ENCODE measurements around the gene BTBD9.

DNA sequence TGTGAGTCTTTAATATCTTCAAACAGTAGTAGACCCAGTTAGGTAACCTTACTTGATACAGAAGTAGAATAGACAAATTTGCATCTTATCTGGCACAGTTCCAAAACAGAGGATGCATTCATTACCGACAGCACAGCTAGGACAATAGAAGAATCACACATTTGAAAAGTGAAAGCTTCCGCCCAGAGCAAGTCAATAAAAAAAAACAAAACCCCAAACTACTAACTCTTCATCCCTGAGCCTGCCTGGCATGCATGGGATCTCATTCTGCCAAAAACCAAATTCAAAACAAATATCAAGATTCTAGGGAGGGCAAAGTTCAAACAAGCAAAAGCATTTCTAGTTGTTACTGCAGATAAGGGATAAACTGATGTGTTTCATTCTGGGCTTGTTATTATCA lies 235.4 kb downstream of the BTBD9 start:
- TF ChIP-seq, protein P1, sequence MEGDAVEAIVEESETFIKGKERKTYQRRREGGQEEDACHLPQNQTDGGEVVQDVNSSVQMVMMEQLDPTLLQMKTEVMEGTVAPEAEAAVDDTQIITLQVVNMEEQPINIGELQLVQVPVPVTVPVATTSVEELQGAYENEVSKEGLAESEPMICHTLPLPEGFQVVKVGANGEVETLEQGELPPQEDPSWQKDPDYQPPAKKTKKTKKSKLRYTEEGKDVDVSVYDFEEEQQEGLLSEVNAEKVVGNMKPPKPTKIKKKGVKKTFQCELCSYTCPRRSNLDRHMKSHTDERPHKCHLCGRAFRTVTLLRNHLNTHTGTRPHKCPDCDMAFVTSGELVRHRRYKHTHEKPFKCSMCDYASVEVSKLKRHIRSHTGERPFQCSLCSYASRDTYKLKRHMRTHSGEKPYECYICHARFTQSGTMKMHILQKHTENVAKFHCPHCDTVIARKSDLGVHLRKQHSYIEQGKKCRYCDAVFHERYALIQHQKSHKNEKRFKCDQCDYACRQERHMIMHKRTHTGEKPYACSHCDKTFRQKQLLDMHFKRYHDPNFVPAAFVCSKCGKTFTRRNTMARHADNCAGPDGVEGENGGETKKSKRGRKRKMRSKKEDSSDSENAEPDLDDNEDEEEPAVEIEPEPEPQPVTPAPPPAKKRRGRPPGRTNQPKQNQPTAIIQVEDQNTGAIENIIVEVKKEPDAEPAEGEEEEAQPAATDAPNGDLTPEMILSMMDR (IDR thresholded peaks at IDR 0.05; ENCODE audit: poor library complexity) = no peak
- no peak for TF ChIP-seq EZH2phosphoT487 (IDR thresholded peaks at IDR 0.05; ENCODE audit: low read depth, severe bottlenecking, unreplicated experiment)

All from hepatocyte (in vitro differentiated cells).